OCI-LY1 (cell line): Measurements from ENCODE around the gene HS3ST5.
A peak's percentile ranks its signal among the peaks of the same experiment; 100 is the strongest.

Experiments
- H2AFZ ChIP-seq: fragments of 200-600 bp; sonication (generic), shearing (Covaris generic); 2 replicates; pipeline ENCODE4 v1.6.0; 2014; ENCODE audit warnings: antibody characterized with exemption, mild to moderate bottlenecking, low read length
- H3F3A ChIP-seq: fragments of 200-600 bp; sonication (generic), shearing (Covaris generic); 2 replicates; pipeline ENCODE4 v1.6.0; 2014; ENCODE audit warnings: mild to moderate bottlenecking, antibody characterized with exemption, low read length, moderate library complexity; ENCODE audit not compliant: insufficient read depth
- H3K27ac ChIP-seq: fragments of 200-600 bp; sonication (generic); 2 replicates; pipeline ENCODE4 v1.5.1; 2014; ENCODE audit warnings: low read length, mixed run types, mild to moderate bottlenecking, low read depth; ENCODE audit not compliant: poor library complexity, severe bottlenecking
- H3K27me3 ChIP-seq: fragments of 200-600 bp; sonication (generic); 2 replicates; pipeline ENCODE4 v1.6.0; 2014; ENCODE audit warnings: antibody characterized with exemption, mild to moderate bottlenecking, low read length, moderate library complexity; ENCODE audit not compliant: insufficient read depth
- H3K36me3 ChIP-seq: fragments of 200-600 bp; sonication (generic); 2 replicates; pipeline ENCODE4 v1.6.1; 2014; ENCODE audit warnings: mild to moderate bottlenecking, antibody characterized with exemption, low read length, moderate library complexity, mixed read lengths; ENCODE audit not compliant: insufficient read depth
- H3K4me1 ChIP-seq: fragments of 200-600 bp; sonication (generic); 2 replicates; pipeline ENCODE4 v1.5.1; 2014; ENCODE audit warnings: mild to moderate bottlenecking, low read length, moderate library complexity; ENCODE audit not compliant: insufficient read depth, severe bottlenecking
- H3K4me2 ChIP-seq: fragments of 200-600 bp; sonication (generic), shearing (Covaris generic); 2 replicates; pipeline ENCODE4 v1.6.1; 2014; ENCODE audit warnings: low read length
- H3K4me3 ChIP-seq: fragments of 200-600 bp; sonication (generic); 2 replicates; pipeline ENCODE4 v1.5.1; 2014; ENCODE audit warnings: low read length, low read depth, mild to moderate bottlenecking, mixed read lengths; ENCODE audit not compliant: poor library complexity, severe bottlenecking
- H3K79me2 ChIP-seq: fragments of 200-600 bp; shearing (Covaris generic); 2 replicates; pipeline ENCODE4 v1.6.1; 2016; ENCODE audit warnings: mixed run types, low read length, mixed read lengths; ENCODE audit not compliant: insufficient read depth
- H3K9ac ChIP-seq: fragments of 200-600 bp; sonication (generic), shearing (Covaris generic); 2 replicates; pipeline ENCODE4 v1.6.1; 2014; ENCODE audit warnings: mild to moderate bottlenecking, low read length, mixed read lengths
- H3K9me2 ChIP-seq: fragments of 200-600 bp; sonication (generic), shearing (Covaris generic); 2 replicates; pipeline ENCODE4 v1.6.1; 2014; ENCODE audit warnings: low read depth, mild to moderate bottlenecking, low read length, mixed read lengths
- H3K9me3 ChIP-seq: fragments of 200-600 bp; shearing (Covaris generic); 2 replicates; pipeline ENCODE4 v1.6.1; 2014; ENCODE audit warnings: low read length, mixed read lengths
- H4K20me1 ChIP-seq: fragments of 200-600 bp; sonication (generic), shearing (Covaris generic); 2 replicates; pipeline ENCODE4 v1.6.0; 2016; ENCODE audit warnings: mild to moderate bottlenecking, low read length; ENCODE audit not compliant: insufficient read depth
- CTCF ChIP-seq: fragments of 200-600 bp; sonication (generic), shearing (Covaris generic); IDR thresholded peaks from 2 replicates; pipeline ENCODE4 v1.5.1; 2017; ENCODE audit warnings: mild to moderate bottlenecking, antibody characterized with exemption, low read length, moderate library complexity, mixed read lengths
- EZH2 ChIP-seq: fragments of 200-600 bp; sonication (generic), shearing (Covaris generic); IDR thresholded peaks from 2 replicates; pipeline ENCODE4 v1.8.0; 2017; ENCODE audit warnings: borderline replicate concordance, mixed run types, mild to moderate bottlenecking, antibody characterized with exemption, low read length, moderate library complexity, mixed read lengths

Gene HS3ST5

DNA sequence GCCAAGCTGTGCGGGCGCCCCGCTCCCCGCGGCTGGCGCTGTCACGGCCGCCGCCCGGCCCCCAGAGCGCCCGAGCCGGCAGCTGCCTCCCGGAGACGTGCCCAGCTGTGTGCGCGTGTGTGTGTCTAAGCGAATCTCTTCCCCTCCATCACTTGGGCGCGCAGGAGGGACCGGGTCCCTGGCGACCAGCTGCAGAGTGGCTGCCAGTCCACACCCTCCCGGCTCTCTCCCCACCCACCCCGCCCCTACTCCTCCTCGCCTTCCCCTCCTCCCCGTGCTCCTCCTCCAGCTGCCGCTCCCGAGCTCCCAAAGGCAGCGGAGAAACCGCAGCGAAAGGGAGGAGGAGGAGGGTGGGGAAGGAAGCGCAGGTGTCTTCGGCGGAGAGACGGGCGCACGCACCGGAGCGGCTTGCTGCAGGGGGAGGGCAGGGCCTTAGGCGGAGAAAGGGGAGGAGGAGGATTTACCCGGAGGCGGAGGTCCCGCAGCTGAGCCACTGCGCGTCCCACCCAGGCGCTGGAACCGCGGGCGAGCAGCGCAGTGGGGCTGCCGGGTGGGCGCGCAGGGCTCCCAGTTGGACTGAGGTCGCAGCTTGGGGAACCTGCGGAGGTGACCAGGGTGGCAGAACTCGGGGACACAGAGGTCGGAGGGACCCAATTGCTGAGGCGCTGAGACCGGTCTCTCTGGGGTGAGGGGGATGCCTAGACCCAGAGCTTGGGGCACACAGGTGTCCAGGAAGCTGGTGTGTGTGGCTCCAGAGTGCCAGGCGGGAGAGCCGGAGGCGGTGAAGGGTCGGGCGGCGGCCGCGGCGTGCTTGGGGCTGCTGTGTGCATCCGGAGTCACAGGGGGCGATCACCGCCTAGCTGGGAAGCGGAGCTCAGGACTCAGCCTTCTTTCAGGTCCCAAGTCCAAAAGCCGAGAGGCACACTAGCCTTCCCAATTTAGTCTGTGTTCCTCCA, at the start of gene HS3ST5:
Gene HS3ST5, minus strand, starts transcription at position 198 of the 956 bp plus-strand sequence. CDS start 280,178 bp downstream, outside the sequence.
- Histone ChIP-seq H3K9ac (no peak within 1 kb of the TSS), H3K27ac (no peak within 1 kb of the TSS), H3K4me3 (no peak within 1 kb of the TSS), H3K36me3 (no peaks in the 10 kb centered on the region), H3K4me2 (peak within 1 kb of the TSS; percentile 12; the same call in 1 of the 2 replicates), H3K9me2 (no peaks in the 10 kb centered on the region), H3K9me3 (no peaks in the 10 kb centered on the region), H4K20me1 (no peaks in the 10 kb centered on the region), H3K4me1 (no peaks in the 10 kb centered on the region), H3F3A (no peaks in the 10 kb centered on the region), H3K27me3 (no peaks in the 10 kb centered on the region), H3K79me2 (no peaks in the 10 kb centered on the region), H2AFZ (no peak within 1 kb of the TSS)
- TF ChIP-seq EZH2, result no peak
- TF ChIP-seq CTCF, result no peak

- Histone ChIP-seq H3K9ac (no peak overlapping the region), H2AFZ (no peak overlapping the region), H3K27ac (no peak overlapping the region), H3K4me3 (no peak overlapping the region), H3K27me3 (no peaks in the 10 kb centered on the region), H3K79me2 (no peaks in the 10 kb centered on the region), H3K4me2 (no peak overlapping the region), H3K9me3 (no peaks in the 10 kb centered on the region), H3K9me2 (no peaks in the 10 kb centered on the region), H4K20me1 (no peaks in the 10 kb centered on the region), H3F3A (no peaks in the 10 kb centered on the region), H3K4me1 (no peaks in the 10 kb centered on the region), H3K36me3 (no peaks in the 10 kb centered on the region)
- TF ChIP-seq EZH2, result no peak
- TF ChIP-seq CTCF, result no peak
These were observed 47.4 kb upstream of the HS3ST5 start for GRCh38 chr6:114390176-114390575.

DNA sequence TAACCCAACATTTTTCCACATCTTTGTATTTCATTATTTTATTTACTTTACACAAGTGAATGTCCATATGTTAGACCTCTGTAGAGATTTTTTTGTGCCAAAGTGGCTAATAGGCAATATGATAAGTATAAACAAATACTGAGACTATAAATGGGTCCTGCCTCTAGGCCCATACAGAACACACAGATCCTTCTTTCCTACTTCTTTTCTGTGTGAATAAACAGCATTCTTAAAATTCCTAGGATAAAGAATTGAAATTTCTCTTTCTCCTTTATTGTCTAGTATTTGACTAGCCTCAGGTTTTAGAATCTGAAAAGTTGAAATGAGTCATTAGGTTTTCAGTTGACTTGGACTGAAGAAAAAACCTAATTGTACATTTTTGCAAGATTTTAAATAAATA, 46.3 kb upstream of the HS3ST5 start:
- Histone ChIP-seq H2AFZ (no peak overlapping the region), H3K4me2 (no peak overlapping the region), H3K27ac (no peak overlapping the region)

More for the DNA sequence above, 46.3 kb upstream of the HS3ST5 start:
- Histone ChIP-seq H3F3A (no peaks in the 10 kb centered on the region), H3K9me2 (no peaks in the 10 kb centered on the region), H3K36me3 (no peaks in the 10 kb centered on the region), H4K20me1 (no peaks in the 10 kb centered on the region), H3K9ac (no peak overlapping the region), H3K27me3 (no peaks in the 10 kb centered on the region), H3K4me3 (no peak overlapping the region), H3K4me1 (no peaks in the 10 kb centered on the region), H3K9me3 (no peaks in the 10 kb centered on the region), H3K79me2 (no peaks in the 10 kb centered on the region)
- TF ChIP-seq CTCF, result no peak
- TF ChIP-seq EZH2, result no peak
